MM.1S (cell line): ENCODE data around the gene FGF3.

Experiments
- DNase-seq: peaks from one replicate; pipeline ENCODE4 v3.0.0-alpha.2; 2015
- H2AFZ ChIP-seq: fragments of 300-600 bp; sonication (generic); 2 replicates; pipeline ENCODE4 v1.6.0; 2016; ENCODE audit warnings: antibody characterized with exemption, low read length
- H3F3A ChIP-seq: fragments of 300-600 bp; sonication (generic); 2 replicates; pipeline ENCODE4 v1.6.1; 2016; ENCODE audit warnings: mild to moderate bottlenecking, antibody characterized with exemption, low read length, moderate library complexity, mixed read lengths; ENCODE audit not compliant: insufficient read depth
- H3K27ac ChIP-seq: fragments of 300-600 bp; sonication (generic); 2 replicates; pipeline ENCODE4 v1.5.1; 2016; ENCODE audit warnings: mild to moderate bottlenecking, low read length
- H3K27me3 ChIP-seq: fragments of 300-600 bp; sonication (generic); replicated peaks from 2 replicates; pipeline ENCODE4 v1.6.0; 2016; ENCODE audit warnings: low read length; ENCODE audit not compliant: insufficient read depth
- H3K36me3 ChIP-seq: fragments of 300-600 bp; sonication (generic); replicated peaks from 2 replicates; pipeline ENCODE4 v1.6.1; 2016; ENCODE audit warnings: mild to moderate bottlenecking, low read length, mixed read lengths; ENCODE audit not compliant: insufficient read depth
- H3K4me1 ChIP-seq: fragments of 300-600 bp; sonication (generic); 2 replicates; pipeline ENCODE4 v1.6.1; 2016; ENCODE audit warnings: low read length, mixed read lengths
- H3K4me2 ChIP-seq: fragments of 300-600 bp; sonication (generic); 2 replicates; pipeline ENCODE4 v1.6.0; 2016; ENCODE audit warnings: low read depth, low read length
- H3K4me3 ChIP-seq: fragments of 300-600 bp; sonication (generic); 2 replicates; pipeline ENCODE4 v1.5.1; 2016; ENCODE audit warnings: low read length, mixed read lengths
- H3K79me2 ChIP-seq: fragments of 300-600 bp; sonication (generic); 2 replicates; pipeline ENCODE4 v1.6.1; 2016; ENCODE audit warnings: mixed run types, low read length, mixed read lengths
- H3K9ac ChIP-seq: fragments of 300-600 bp; sonication (generic); 2 replicates; pipeline ENCODE4 v1.6.1; 2016; ENCODE audit warnings: low read length, mixed read lengths
- H3K9me2 ChIP-seq: fragments of 300-600 bp; sonication (generic); replicated peaks from 2 replicates; pipeline ENCODE4 v1.6.1; 2016; ENCODE audit warnings: mild to moderate bottlenecking, low read length, mixed read lengths; ENCODE audit not compliant: insufficient read depth
- H3K9me3 ChIP-seq: fragments of 300-600 bp; sonication (generic); replicated peaks from 2 replicates; pipeline ENCODE4 v1.6.1; 2016; ENCODE audit warnings: mild to moderate bottlenecking, low read length, mixed read lengths; ENCODE audit not compliant: insufficient read depth
- H4K20me1 ChIP-seq: fragments of 300-600 bp; sonication (generic); 2 replicates; pipeline ENCODE4 v1.6.1; 2016; ENCODE audit warnings: mild to moderate bottlenecking, low read length, moderate library complexity, mixed read lengths; ENCODE audit not compliant: insufficient read depth
- EZH2 ChIP-seq: fragments of 300-600 bp; sonication (generic); optimal IDR thresholded peaks from 2 replicates; pipeline ENCODE3; 2017; ENCODE audit warnings: low read depth, mild to moderate bottlenecking, antibody characterized with exemption, low read length, mixed read lengths
- EZH2phosphoT487 ChIP-seq: fragments of 300-600 bp; sonication (generic); IDR thresholded peaks from 2 replicates; pipeline ENCODE4 v1.6.1; 2018; ENCODE audit warnings: antibody characterized with exemption, low read length
- TF ChIP-seq, protein P1 (sequence below): fragments of 300-600 bp; sonication (generic); IDR thresholded peaks from 2 replicates; pipeline ENCODE4 v1.5.1; 2016; ENCODE audit warnings: antibody characterized with exemption, low read length, mixed read lengths

Gene FGF3

DNA sequence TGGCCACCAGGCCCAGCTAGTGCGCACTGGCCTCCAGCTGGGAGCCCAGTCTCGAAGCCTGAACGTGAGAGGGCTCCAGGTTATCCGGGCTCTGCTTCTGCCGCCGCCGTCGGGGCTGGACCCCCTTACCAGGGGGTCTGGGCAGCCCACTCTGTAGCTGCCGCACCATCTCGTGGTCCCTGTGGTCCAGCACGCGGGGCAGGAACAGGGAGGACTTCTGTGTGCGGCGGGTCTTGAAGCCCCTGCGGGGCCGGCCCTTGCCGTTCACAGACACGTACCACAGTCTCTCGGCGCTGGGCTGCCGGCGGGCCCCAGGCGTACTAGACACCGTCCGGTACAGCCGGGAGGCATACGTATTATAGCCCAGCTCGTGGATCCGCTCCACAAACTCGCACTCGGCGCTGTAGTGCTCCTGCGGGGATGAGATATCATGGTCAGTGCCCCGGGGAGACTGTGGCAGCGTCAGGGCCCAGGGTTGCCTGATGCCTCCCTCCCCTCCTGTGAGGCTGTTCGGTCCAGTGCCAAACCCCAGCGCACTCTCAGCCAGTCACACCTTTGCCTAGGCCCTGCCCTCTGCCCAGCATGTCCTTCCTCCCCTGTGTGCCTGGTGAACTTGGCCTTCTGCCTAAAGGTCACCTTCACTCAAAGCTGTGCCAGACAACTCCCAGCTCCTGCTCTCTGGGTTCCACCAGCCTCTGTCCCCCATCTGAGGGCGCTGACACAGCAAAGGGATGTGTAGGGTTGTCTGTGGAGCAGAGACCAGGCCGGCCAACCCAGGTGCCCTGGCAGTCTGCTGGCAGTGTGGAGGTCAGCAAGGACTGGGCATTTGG lies 8.7 kb downstream of the FGF3 start:
- H3K4me3 ChIP-seq = no peak overlapping the region
- H3K79me2 ChIP-seq = no peaks in the 10 kb centered on the region
- H3K4me1 ChIP-seq = no peaks in the 10 kb centered on the region
- H3K9me3 ChIP-seq = no peaks in the 10 kb centered on the region
- no peak overlapping the region for H3K27ac ChIP-seq
- H3K9me2 ChIP-seq = no peaks in the 10 kb centered on the region
- no peak for TF ChIP-seq EZH2
- TF ChIP-seq, protein P1, sequence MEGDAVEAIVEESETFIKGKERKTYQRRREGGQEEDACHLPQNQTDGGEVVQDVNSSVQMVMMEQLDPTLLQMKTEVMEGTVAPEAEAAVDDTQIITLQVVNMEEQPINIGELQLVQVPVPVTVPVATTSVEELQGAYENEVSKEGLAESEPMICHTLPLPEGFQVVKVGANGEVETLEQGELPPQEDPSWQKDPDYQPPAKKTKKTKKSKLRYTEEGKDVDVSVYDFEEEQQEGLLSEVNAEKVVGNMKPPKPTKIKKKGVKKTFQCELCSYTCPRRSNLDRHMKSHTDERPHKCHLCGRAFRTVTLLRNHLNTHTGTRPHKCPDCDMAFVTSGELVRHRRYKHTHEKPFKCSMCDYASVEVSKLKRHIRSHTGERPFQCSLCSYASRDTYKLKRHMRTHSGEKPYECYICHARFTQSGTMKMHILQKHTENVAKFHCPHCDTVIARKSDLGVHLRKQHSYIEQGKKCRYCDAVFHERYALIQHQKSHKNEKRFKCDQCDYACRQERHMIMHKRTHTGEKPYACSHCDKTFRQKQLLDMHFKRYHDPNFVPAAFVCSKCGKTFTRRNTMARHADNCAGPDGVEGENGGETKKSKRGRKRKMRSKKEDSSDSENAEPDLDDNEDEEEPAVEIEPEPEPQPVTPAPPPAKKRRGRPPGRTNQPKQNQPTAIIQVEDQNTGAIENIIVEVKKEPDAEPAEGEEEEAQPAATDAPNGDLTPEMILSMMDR = no peak
- no peak for TF ChIP-seq EZH2phosphoT487
- DNase-seq = no peak
- peaks cover 69% of the 10 kb centered on the region for H3K27me3 ChIP-seq
- no peak overlapping the region for H3K4me2 ChIP-seq
- H3K36me3 ChIP-seq = no peaks in the 10 kb centered on the region
- no peaks in the 10 kb centered on the region for H4K20me1 ChIP-seq
- no peak overlapping the region for H3K9ac ChIP-seq
- no peaks in the 10 kb centered on the region for H3F3A ChIP-seq
- H2AFZ ChIP-seq = no peak overlapping the region

DNA sequence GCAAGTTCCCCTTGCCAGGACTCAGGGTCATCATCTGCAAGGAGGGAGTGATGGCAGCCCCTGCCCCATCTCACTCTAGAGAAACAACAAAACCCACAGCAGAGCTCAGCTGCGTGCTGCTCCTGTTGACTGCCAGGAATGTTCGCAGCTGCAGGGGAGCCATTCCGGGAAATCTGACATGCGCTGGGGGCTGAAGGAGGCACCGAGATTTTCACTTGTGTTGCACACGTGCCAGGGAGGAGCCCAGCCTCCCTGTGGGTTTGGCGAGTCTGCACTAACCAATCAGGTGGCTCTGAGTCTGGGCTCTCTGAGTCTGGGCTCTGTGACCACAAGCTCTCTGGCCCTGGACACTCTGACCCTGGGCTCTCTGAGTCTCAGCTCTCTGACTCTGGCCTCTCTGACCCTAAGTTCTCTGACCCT lies 10.5 kb downstream of the FGF3 start:
- H3K36me3 ChIP-seq = no peaks in the 10 kb centered on the region
- DNase-seq = no peak
- no peak overlapping the region for H3K27ac ChIP-seq
- H3K27me3 ChIP-seq = peaks cover 79% of the 10 kb centered on the region
- H3K9me2 ChIP-seq = no peaks in the 10 kb centered on the region
- no peak overlapping the region for H3K4me3 ChIP-seq
- no peaks in the 10 kb centered on the region for H3K4me1 ChIP-seq
- H2AFZ ChIP-seq = no peak overlapping the region
- H3F3A ChIP-seq = no peaks in the 10 kb centered on the region
- H3K9me3 ChIP-seq = no peaks in the 10 kb centered on the region
- H3K79me2 ChIP-seq = no peaks in the 10 kb centered on the region
- no peak overlapping the region for H3K9ac ChIP-seq
- H3K4me2 ChIP-seq = no peak overlapping the region
- TF ChIP-seq EZH2 (no peak), EZH2phosphoT487 (no peak)
- TF ChIP-seq, protein P1 = no peak
- no peaks in the 10 kb centered on the region for H4K20me1 ChIP-seq

GRCh38 chr11:69807106-69807815 lies 12.0 kb downstream of the FGF3 start:
- Histone ChIP-seq H3K9me3 (no peaks in the 10 kb centered on the region), H3F3A (no peaks in the 10 kb centered on the region), H3K4me2 (no peak overlapping the region), H3K79me2 (no peaks in the 10 kb centered on the region), H3K4me3 (no peak overlapping the region), H2AFZ (no peak overlapping the region), H3K27me3 (peaks cover 71% of the 10 kb centered on the region), H3K4me1 (no peaks in the 10 kb centered on the region), H3K9me2 (no peaks in the 10 kb centered on the region), H3K27ac (no peak overlapping the region), H3K9ac (no peak overlapping the region), H3K36me3 (no peaks in the 10 kb centered on the region), H4K20me1 (no peaks in the 10 kb centered on the region)
- TF ChIP-seq, protein P1 = no peak
- no peak for TF ChIP-seq EZH2phosphoT487
- no peak for TF ChIP-seq EZH2
- DNase-seq = no peak
